Stimulated activated CD8-positive, alpha-beta memory T cell treated with anti-CD3 and anti-CD28 coated beads, Interleukin-2, amount 100 ng/mL, for 48 hours (primary cell): ENCODE results near the gene AIF1L.

Experiments used
- DNase-seq, 2 donors: peaks; one replicate each; pipeline ENCODE4 v3.0.0-alpha.2; 2020; ENCODE audit warnings: low read depth in 2 of 2

AIF1L gene

DNA sequence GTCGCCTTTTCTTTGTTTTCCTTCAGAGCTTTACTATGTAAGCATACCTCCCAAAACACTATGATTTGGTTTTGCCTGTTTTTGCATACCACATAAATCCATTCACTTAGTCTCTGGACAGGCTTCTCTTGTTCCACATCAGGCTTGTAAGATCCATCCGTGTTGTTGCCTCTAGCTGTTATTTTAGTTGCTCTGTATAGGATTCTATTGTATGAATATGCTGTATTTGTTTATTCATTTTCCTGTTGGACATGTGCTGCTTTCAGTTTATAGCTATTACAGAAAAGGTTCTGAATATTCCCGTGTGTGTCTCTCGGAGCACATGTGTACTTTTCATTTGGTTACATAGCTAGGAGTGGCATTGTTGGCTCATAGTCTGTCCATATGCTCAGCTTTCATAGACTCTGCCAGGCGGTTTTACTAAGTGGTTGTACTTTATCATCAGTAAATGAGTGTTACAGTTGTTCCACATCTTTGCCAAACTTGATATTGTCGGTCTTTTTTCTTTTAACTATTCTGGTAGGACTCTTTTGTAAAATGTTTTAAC is 70.9 kb downstream of the AIF1L start:
- no peak for DNase-seq

DNA sequence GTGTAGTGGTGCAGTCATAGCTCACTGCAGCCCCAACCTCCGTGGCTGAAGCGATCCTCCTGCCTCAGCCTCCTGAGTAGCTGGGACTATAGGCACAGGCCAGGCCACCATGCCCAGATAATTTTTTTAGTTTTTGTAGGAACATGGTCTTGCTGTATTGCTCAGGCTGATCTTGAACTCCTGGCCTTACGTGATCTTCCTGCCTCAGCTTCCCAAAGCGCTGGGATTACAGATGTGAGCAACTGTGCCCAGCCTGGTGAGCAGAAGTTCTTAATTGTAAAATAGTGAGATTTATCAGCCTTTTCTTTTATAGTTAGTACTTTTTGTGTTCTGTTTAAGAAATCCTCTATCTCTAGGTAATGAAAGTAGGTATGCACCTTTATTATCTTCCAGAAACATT is 71.6 kb downstream of the AIF1L start:
- DNase-seq, result no peak

DNA sequence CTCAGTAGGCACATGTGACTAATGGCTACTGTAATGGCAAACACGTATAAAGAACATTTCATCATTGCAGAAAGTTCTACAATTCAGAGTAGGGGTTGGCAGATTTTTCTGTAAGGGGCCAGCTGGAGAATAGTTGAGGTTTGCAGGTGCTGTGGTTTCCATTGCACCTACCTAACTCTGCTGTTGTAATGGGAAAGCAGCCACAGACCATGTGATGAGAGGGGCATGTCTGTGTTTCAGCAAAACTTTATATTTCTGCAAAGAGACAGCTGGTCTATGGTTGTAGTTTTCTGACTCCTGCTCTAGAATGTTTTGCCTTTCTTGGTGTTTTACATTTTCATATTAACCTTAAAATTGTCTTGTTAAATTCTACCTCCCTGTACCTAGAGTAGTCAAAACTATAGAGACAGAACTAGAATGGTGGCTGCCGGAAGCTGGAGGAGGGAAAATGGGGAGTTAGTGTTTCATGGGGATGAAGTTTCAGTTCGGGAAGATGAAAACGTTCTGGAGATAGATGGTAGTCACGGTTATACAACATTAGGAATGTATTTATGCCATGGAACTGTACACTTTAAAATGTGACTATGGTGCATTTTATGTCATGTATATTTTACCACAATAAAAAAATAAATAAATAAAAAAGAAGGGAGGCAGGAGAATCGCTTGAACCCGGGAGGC is 73.4 kb downstream of the AIF1L start:
- no peak for DNase-seq
